Effector CD4-positive, alpha-beta T cell (primary cell): ENCODE results near the gene ALKBH3.
A peak's percentile ranks its signal among the peaks of the same experiment; 100 is the strongest.

Experiments
- DNase-seq: peaks from one replicate; pipeline ENCODE4 v3.0.0-alpha.2; 2020

The ALKBH3 gene

GRCh38 chr11:43942662-43943371, 62.2 kb downstream of the ALKBH3 start:
- DNase-seq: no peak

DNA sequence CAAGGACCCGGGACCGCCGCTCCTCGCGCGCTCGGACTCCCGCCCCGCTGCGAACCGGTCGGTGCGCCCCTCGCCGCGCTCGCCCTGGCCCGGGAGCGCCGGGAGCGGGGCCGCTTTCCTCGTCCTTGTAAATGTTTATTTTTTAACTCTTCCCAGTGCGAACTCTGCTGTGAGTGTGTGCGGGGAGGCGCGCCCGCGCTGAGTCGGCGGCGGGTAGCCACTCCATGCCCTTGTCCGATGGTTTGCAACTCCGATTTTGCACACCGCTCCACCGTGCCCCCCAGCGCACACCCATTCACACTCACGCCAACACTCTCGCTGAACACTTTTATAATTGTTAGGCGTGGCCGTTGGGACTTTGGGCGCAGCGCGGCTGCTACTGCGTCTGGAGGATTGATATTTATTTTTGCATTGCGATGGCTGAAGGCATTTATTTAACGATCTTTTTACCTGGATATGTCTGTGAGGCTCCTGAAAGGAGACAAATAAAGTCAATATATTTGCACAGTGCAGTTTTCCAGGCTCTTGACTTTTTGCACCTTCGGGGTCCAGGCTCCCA, 62.8 kb downstream of the ALKBH3 start:
- DNase-seq: no peak

- no peak for DNase-seq
These were observed 63.5 kb downstream of the ALKBH3 start for GRCh38 chr11:43943931-43944751.

- peak; percentile 49 for DNase-seq
These were observed 64.2 kb downstream of the ALKBH3 start for GRCh38 chr11:43944761-43945311.

GRCh38 chr11:43947003-43947500, 66.4 kb downstream of the ALKBH3 start:
- no peak for DNase-seq

DNA sequence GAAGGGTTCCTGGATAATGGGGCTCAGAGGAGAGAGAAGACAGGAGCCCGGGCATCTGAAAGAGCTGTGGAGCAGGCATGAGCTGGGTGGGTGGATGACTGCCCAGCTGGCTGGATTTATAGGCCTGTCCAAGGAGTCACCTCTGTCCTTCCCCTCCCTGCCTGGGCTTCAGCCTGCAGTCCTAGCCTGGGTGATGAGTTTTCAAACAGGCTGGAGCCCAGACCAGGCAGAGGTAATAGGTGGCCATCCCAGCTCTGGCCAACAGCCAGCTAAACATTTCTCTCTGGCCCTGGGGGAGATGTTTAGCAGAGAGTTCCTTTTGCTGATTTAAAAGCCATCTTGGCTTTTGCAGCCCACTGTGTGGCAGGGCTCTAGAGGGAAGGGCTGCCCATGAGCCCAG, 67.2 kb downstream of the ALKBH3 start:
- no peak for DNase-seq

DNA sequence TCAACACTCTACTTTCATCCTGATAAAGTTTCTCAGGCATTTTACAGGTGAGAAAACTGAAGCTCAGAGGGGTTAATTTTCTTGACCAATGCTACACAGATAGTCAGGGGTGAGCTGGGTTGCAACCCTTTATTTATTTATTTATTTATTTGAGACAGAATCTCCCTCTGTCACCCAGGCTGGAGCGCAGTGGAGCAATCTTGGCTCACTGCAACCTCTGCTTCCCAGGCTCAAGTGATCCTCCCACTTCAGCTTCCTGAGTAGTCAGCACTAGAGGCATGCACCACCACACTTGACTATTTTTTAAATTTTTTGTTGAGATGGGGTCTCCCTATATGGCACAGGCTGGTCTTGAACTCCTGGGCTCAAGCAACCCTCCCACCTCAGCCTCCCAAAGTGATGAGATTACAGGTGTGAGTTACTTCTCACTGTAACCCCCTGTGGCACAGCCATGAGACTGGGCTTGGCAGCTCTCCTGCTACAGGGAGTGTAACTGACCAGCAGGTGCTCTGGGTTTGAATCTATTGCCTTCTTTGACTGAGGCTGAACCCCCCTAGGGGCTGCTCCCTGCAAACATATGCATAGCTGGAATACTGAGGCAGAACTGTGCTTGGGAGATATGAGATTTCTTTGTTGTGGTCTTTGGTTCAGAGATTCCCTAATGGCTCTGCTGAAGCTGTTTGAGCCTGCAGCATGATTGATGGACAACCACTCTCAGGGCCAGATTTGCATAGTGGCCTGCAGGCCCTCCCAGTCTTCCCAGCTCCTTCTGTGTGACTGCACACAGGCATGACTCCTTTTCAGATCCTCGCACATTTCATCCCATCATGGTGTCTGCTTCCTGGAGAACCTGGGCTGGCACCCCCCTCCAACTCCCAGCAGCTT, 68.0 kb downstream of the ALKBH3 start:
- DNase-seq: no peak

DNA sequence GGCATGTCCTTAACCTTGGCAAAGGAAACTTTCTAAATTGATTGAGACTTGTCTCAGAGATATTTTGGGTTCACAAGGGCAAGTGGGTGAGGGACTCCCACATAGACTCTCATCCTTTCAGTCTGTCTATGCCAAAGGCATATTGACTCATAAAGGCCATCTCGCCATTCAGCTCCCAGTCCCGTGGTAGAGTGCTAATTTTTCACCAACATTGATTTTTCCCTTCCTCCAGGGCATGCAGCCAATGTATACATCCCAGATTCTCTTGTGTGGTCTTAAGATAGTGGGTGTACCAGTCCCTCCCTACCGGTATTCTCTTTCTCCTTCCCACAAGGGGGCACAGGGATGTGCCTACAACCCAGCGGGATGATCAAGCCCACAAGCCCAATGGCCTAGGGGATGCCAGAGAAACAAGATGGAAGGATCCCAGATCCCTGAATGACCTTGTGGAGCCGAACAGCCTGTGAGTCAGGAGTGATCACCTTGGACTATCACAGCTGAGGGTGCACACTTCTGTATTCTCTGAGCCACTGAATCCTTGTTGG, 69.8 kb downstream of the ALKBH3 start:
- no peak for DNase-seq

DNA sequence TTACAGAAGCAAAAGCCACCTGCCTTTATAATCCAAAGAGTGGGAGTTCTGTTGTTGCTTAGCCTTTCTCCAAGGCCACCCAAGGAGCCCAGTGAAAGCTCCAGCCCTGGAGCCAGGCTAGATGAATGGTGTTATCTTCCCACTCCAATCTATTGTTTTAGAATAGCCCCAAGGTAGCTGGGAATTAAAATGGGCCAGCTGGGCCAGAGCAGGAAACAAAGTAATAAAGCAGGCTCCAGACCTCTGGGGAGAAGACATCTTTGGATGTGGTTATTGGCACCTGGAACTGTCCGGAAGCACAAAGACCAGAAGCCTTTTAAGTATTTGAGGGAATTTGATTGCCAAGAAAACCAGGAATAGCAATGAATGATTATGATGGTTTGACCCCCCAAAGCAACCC, 70.6 kb downstream of the ALKBH3 start:
- no peak for DNase-seq

GRCh38 chr11:43952020-43952400, 71.4 kb downstream of the ALKBH3 start:
- no peak for DNase-seq

- DNase-seq: no peak
These were observed 72.0 kb downstream of the ALKBH3 start for GRCh38 chr11:43952401-43953342.

GRCh38 chr11:43953521-43953920, 72.9 kb downstream of the ALKBH3 start:
- DNase-seq: no peak

GRCh38 chr11:43954241-43954640, 73.6 kb downstream of the ALKBH3 start:
- no peak for DNase-seq

DNA sequence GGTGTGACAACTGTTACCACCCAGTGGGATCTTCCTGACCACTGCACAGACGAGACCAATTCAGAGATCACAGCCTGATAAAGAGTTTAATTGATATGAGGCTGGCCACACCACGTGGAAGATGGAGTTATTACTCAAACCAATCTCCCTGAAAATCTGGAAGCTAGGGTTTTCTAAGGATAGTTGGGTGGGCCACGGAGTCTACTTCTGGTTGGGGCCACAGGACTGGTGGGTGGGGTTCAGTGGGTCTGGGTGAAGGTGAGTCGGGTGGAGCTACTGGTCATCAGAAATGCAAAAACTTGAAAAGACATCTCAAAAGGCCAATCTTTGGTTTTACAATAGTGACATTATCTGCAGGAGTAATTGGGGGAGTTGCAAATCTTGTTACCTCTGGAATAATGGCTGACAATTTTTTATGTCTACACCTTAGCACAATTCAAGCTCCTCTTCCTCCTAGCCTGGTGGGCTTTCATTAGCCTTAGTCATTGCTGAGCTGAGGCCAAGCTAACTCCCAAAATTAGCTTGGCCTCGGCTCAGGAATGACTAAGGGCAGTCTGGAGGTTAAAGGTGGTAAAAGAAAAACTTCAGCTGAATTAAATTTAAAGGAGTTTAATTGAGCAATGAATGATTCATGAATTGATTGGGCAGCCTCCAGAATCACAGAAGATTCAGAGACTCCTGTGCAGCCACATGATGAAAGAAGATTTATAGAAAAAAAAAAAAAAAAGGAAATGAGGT, 74.9 kb downstream of the ALKBH3 start:
- DNase-seq: no peak

DNA sequence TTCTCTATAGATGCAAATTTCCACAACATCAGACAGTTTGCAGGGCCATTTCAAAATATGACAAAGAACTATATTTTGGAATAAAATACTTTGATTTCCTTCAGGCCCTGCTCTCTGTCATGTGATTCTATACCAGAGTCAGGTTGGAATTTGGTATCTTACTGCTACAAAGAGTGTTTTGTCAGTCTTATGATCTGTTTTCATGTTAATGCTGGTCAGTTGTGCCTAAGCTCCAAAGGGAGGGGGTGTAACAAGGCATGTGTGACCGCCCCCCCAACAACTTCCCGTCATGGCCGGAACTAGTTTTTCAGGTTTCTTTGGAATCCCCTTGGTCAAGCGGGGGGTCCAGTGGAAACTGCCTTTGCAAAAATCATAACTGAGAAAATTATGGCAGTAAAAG, 76.9 kb downstream of the ALKBH3 start:
- no peak for DNase-seq

- DNase-seq: no peak
These were observed 78.8 kb downstream of the ALKBH3 start for GRCh38 chr11:43959321-43959995.

- DNase-seq: no peak
These were observed 82.0 kb downstream of the ALKBH3 start for GRCh38 chr11:43962383-43963278.

DNA sequence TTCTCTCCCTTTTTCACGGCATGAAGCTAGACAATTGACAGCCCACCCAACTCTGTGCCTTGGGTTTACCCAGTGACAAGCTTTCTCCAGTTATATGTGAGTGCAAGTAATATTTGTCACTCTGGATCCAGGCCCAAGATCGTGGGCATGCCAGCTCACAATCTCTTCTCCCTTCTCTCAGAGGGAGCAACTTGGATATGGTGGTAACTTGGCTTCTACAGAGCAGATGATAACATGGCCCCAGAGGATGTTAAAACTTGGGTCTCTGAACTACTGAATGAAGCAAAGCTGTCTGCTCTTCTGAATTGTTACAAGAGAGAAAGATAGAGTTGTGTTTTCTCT, 82.6 kb downstream of the ALKBH3 start:
- no peak for DNase-seq

DNA sequence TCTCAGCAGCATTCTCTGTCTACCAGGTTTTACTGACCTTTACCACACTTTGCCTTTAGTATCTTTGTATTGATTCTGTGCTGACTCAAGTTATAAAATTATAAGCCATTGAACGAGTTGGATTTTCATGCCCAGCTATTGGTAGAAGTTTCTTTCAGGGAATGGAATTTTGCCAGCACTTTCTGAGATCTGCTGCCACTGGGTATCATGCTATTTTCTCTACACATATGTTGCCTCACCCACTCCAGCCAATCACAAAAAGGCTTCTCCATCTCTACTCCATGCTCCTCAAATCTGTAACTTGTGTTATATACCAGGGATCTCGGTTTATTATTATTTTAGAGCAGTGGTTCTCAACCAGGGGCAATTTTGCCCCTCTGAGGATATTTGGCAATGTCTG, 87.0 kb downstream of the ALKBH3 start:
- no peak for DNase-seq
